K562 (cell line): ENCODE results near the gene TAS2R39. TPM values are rescaled to one million over a fixed set of nuclear protein-coding genes. Genes with fewer than 3 reads are reported as not detected.

Experiments
- EP300 ChIP-seq: IDR thresholded peaks from 2 replicates; pipeline ENCODE4 v1.6.1; 2012; ENCODE audit warnings: low read length, improper control_type of control experiment
- ERF ChIP-seq: fragments of 450-650 bp; formaldehyde crosslinking; IDR thresholded peaks from 2 replicates; pipeline ENCODE4 v1.4.0; 2020; ENCODE audit warnings: mild to moderate bottlenecking, mixed read lengths
- HNRNPK ChIP-seq: fragments of 200-400 bp; formaldehyde crosslinking; IDR thresholded peaks from one replicate; pipeline ENCODE4 v1.6.1; 2018; ENCODE audit warnings: mild to moderate bottlenecking, low read depth, low read length; ENCODE audit not compliant: poor library complexity, severe bottlenecking
- JUNB ChIP-seq: fragments of 450-650 bp; formaldehyde crosslinking; conservative IDR thresholded peaks from 2 replicates; pipeline ENCODE4 v1.4.0; 2020; ENCODE audit warnings: mild to moderate bottlenecking
- NEUROD1 ChIP-seq: fragments of 150-350 bp; IDR thresholded peaks from 2 replicates; pipeline ENCODE4 v1.6.1; 2014; ENCODE audit warnings: borderline replicate concordance, low read length, low read depth; ENCODE audit not compliant: partially characterized antibody
- NONO ChIP-seq, 2 experiments: fragments of 200-400 bp in 1 of 2; fragments of 450-650 bp in 1 of 2; formaldehyde crosslinking in 1 of 2; IDR thresholded peaks; 2 replicates each; pipeline ENCODE4 v1.6.1; 2017; ENCODE audit warnings: low read depth in 2 of 2, mild to moderate bottlenecking in 2 of 2, moderate library complexity in 2 of 2, low read length in 1 of 2
- NR2C2 ChIP-seq, 2 experiments: fragments of 200-800 bp in 1 of 2; sonication (Bioruptor generic) in 1 of 2; sonication (generic) in 1 of 2; formaldehyde crosslinking in 1 of 2; IDR thresholded peaks; 2 replicates each; pipeline versions ENCODE4 v1.6.1 to v1.8.0; 2016 to 2022; ENCODE audit warnings: mild to moderate bottlenecking in 1 of 2, missing compliant biosample characterization in 1 of 2, missing genetic modification characterization in 1 of 2, missing genetic modification reagents in 1 of 2
- PCBP1 ChIP-seq: fragments of 200-400 bp; formaldehyde crosslinking; IDR thresholded peaks from 2 replicates; pipeline ENCODE4 v1.6.1; 2018; ENCODE audit warnings: mild to moderate bottlenecking, low read depth, low read length; ENCODE audit not compliant: poor library complexity, severe bottlenecking
- PHB2 ChIP-seq: fragments of 450-650 bp; IDR thresholded peaks from 2 replicates; pipeline ENCODE4 v1.6.1; 2017; ENCODE audit warnings: low read depth
- POLR2H ChIP-seq: IDR thresholded peaks from 2 replicates; pipeline ENCODE4 v1.6.1; 2016; ENCODE audit warnings: missing genetic modification characterization, low read depth, mild to moderate bottlenecking, control low read depth, missing compliant biosample characterization, moderate library complexity
- RB1 ChIP-seq: fragments of 450-650 bp; IDR thresholded peaks from 2 replicates; pipeline ENCODE4 v1.6.1; 2017; ENCODE audit warnings: low read depth, mild to moderate bottlenecking
- RBBP5 ChIP-seq: fragments of 200-600 bp; sonication (generic); IDR thresholded peaks from 2 replicates; pipeline ENCODE4 v1.6.1; 2012; ENCODE audit warnings: borderline replicate concordance, mild to moderate bottlenecking, low read length, control low read depth, inconsistent platforms; ENCODE audit not compliant: insufficient read depth, poor library complexity, severe bottlenecking
- SMAD3 ChIP-seq: fragments of 450-650 bp; formaldehyde crosslinking; conservative IDR thresholded peaks from 2 replicates; pipeline ENCODE4 v1.4.0; 2020; ENCODE audit warnings: mild to moderate bottlenecking
- polyA plus RNA-seq, 8 experiments: library from polyadenylated mRNA; depleted of rRNA in 4 of 8; stranded (reverse) in 5 of 8; unstranded in 3 of 8; fragments of >200 nt; fragmentation: Nextera tagmentation in 2 of 8; fragmentation: Illumina TruSeq in 1 of 8; extraction: Ambion mirVana in 2 of 8; extraction: Trizol in 1 of 8; gene quantifications; 2 replicates each; pipeline versions ENCODE4 v1.2.1 to v1.2.3, GENCODE V29; 2011 to 2014; ENCODE audit warnings: inconsistent platforms in 1 of 8, missing spikeins in 1 of 8
- total RNA-seq, 7 experiments: library from RNA; depleted of rRNA in 6 of 7; stranded (reverse); fragments of >200 nt in 6 of 7; fragmentation: Illumina TruSeq in 2 of 7; extraction: Trizol in 2 of 7; gene quantifications; 2 replicates each; pipeline versions ENCODE4 v1.2.1 to v1.2.3, GENCODE V29; 2011 to 2021; ENCODE audit warnings: low replicate concordance in 1 of 7
- TF ChIP-seq, protein P1 (sequence below): fragments of 250-450 bp; sonication (Bioruptor Pico); IDR thresholded peaks from 2 replicates; pipeline ENCODE4 v1.8.0; 2021; ENCODE audit warnings: mild to moderate bottlenecking, moderate library complexity
- TF ChIP-seq, protein P2 (sequence below): sonication (generic); formaldehyde crosslinking; IDR thresholded peaks from 2 replicates; pipeline ENCODE4 v1.9.0; 2022; ENCODE audit warnings: mild to moderate bottlenecking, missing genetic modification reagents
- TF ChIP-seq, protein P3 (sequence below): fragments of 450-650 bp; formaldehyde crosslinking; IDR thresholded peaks from 2 replicates; pipeline ENCODE4 v1.4.0; 2020; ENCODE audit warnings: mild to moderate bottlenecking
- TF ChIP-seq, protein P4 (sequence below), 3 experiments: fragments of 200-800 bp in 1 of 3; sonication (Bioruptor generic) in 1 of 3; sonication (generic) in 1 of 3; formaldehyde crosslinking in 1 of 3; IDR thresholded peaks; 2 replicates each; pipeline versions ENCODE4 v1.6.1 to v1.8.0; 2016 to 2022; ENCODE audit warnings: mild to moderate bottlenecking in 2 of 3, missing compliant biosample characterization in 2 of 3, missing genetic modification characterization in 2 of 3, missing genetic modification reagents in 1 of 3
- TF ChIP-seq, protein P5 (sequence below): fragments of 200-400 bp; formaldehyde crosslinking; IDR thresholded peaks from 2 replicates; pipeline ENCODE4 v1.6.1; 2017; ENCODE audit warnings: mild to moderate bottlenecking, low read depth, low read length, moderate library complexity

Gene TAS2R39
- total and polyA plus RNA-seq, 9 of the 15 experiments (the other 6 are each of a cell fraction or from before 2014, with no cell fraction given), result not detected

DNA sequence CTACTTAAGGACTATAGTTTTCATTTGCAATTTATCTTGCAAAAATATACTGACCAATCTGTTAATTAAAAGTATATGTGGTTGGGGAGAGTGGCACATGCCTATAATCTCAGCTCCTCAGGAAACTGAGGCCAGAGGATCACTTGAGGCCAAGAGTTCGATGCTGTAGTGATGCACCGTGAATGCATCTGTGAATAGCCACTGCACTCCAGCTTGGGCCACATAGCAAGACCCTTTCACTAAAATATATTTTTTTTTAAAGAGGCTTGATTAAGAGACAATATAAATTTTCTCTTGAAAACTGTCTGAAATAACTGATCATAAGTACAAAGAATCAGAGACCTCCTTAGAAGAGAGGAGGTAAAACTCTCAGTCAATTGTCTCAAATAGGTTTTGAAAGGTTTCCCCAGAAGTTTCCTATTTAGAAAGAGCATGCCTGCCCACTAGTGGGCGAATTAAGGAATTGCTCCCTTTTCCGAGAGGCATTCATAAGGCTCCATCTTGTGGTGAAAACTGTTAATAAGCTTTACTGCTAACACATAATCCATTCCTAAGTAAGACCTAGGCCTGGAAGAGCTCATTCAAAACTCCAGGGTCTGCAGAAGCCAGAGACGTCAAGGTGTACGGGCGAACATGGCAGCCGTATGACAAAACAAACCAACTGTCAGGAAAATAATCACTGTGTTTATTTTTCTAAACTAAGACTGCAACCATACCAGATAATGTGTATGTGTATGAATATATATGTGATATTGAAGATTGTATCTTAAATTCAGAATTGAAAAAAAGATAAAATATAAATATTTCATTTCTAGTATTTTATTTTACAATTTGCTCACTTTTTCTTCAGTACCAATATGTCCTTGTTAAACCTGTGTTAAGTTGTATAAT is 31.8 kb downstream of the TAS2R39 start (continued):
- TF ChIP-seq, protein P1, sequence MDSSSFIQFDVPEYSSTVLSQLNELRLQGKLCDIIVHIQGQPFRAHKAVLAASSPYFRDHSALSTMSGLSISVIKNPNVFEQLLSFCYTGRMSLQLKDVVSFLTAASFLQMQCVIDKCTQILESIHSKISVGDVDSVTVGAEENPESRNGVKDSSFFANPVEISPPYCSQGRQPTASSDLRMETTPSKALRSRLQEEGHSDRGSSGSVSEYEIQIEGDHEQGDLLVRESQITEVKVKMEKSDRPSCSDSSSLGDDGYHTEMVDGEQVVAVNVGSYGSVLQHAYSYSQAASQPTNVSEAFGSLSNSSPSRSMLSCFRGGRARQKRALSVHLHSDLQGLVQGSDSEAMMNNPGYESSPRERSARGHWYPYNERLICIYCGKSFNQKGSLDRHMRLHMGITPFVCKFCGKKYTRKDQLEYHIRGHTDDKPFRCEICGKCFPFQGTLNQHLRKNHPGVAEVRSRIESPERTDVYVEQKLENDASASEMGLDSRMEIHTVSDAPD, result no peak
- TF ChIP-seq HNRNPK, result no peak
- TF ChIP-seq, protein P2, sequence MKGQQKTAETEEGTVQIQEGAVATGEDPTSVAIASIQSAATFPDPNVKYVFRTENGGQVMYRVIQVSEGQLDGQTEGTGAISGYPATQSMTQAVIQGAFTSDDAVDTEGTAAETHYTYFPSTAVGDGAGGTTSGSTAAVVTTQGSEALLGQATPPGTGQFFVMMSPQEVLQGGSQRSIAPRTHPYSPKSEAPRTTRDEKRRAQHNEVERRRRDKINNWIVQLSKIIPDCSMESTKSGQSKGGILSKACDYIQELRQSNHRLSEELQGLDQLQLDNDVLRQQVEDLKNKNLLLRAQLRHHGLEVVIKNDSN (CRISPR knock-in tag), result no peak
- TF ChIP-seq, protein P3, sequence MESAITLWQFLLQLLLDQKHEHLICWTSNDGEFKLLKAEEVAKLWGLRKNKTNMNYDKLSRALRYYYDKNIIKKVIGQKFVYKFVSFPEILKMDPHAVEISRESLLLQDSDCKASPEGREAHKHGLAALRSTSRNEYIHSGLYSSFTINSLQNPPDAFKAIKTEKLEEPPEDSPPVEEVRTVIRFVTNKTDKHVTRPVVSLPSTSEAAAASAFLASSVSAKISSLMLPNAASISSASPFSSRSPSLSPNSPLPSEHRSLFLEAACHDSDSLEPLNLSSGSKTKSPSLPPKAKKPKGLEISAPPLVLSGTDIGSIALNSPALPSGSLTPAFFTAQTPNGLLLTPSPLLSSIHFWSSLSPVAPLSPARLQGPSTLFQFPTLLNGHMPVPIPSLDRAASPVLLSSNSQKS (CRISPR knock-in tag), result no peak
- TF ChIP-seq, protein P4, sequence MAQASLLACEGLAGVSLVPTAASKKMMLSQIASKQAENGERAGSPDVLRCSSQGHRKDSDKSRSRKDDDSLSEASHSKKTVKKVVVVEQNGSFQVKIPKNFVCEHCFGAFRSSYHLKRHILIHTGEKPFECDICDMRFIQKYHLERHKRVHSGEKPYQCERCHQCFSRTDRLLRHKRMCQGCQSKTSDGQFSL (CRISPR knock-in tag; IDR thresholded peaks at IDR 0.05), result no peak
- TF ChIP-seq, protein P4 (tag; IDR thresholded peaks at IDR 0.05), result no peak
- TF ChIP-seq, protein P5, sequence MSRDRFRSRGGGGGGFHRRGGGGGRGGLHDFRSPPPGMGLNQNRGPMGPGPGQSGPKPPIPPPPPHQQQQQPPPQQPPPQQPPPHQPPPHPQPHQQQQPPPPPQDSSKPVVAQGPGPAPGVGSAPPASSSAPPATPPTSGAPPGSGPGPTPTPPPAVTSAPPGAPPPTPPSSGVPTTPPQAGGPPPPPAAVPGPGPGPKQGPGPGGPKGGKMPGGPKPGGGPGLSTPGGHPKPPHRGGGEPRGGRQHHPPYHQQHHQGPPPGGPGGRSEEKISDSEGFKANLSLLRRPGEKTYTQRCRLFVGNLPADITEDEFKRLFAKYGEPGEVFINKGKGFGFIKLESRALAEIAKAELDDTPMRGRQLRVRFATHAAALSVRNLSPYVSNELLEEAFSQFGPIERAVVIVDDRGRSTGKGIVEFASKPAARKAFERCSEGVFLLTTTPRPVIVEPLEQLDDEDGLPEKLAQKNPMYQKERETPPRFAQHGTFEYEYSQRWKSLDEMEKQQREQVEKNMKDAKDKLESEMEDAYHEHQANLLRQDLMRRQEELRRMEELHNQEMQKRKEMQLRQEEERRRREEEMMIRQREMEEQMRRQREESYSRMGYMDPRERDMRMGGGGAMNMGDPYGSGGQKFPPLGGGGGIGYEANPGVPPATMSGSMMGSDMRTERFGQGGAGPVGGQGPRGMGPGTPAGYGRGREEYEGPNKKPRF, result no peak
- TF ChIP-seq PHB2, result no peak
- TF ChIP-seq NEUROD1, result no peak
- TF ChIP-seq RBBP5, result no peak
- TF ChIP-seq NR2C2 (CRISPR knock-in tag; IDR thresholded peaks at IDR 0.05), result no peak
- TF ChIP-seq NR2C2 (tag; IDR thresholded peaks at IDR 0.05), result no peak
- no peak for TF ChIP-seq PCBP1
- no peak for TF ChIP-seq SMAD3 (CRISPR knock-in tag)
- no peak for TF ChIP-seq ERF (CRISPR knock-in tag)
- no peak for TF ChIP-seq EP300
- TF ChIP-seq JUNB, result no peak
- TF ChIP-seq RB1, result peak; percentile 84
- TF ChIP-seq NONO (IDR thresholded peaks at IDR 0.05; ENCODE audit: low read depth in 2 of 2, low read length in 1 of 2), result 0 out of 4 replicates have a peak, but pooled peaks of 1 of the 2 experiments have one; percentile 6
- TF ChIP-seq POLR2H (tag), result no peak
